ENCODE data around the gene TRDMT1.

TRDMT1 gene

DNA sequence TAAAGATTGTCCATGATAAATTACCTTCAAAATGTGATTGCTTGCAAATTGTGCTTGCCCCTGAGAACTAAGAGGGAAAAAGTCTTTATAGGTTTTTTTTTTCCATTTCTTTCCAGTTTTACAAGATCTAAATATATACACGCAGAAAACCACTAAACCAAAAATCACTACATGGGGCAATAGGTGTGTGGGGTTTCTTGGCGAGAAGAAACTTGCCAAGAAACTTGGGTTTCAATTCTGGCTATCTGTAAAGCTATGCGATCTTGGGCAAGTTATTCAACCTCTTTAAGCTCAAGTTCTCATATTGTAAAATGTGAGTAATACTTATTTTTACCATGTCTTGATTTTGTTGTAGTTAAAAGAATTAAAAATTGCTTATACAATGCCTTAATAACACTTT is 88.9 kb downstream of the TRDMT1 start:
- no peak for TF ChIP-seq GATA3 (IDR thresholded peaks at IDR 0.05; ENCODE audit: low read depth, low read length)
- no peak for TF ChIP-seq GATA2 (IDR thresholded peaks at IDR 0.05; ENCODE audit: low read depth, low read length)

DNA sequence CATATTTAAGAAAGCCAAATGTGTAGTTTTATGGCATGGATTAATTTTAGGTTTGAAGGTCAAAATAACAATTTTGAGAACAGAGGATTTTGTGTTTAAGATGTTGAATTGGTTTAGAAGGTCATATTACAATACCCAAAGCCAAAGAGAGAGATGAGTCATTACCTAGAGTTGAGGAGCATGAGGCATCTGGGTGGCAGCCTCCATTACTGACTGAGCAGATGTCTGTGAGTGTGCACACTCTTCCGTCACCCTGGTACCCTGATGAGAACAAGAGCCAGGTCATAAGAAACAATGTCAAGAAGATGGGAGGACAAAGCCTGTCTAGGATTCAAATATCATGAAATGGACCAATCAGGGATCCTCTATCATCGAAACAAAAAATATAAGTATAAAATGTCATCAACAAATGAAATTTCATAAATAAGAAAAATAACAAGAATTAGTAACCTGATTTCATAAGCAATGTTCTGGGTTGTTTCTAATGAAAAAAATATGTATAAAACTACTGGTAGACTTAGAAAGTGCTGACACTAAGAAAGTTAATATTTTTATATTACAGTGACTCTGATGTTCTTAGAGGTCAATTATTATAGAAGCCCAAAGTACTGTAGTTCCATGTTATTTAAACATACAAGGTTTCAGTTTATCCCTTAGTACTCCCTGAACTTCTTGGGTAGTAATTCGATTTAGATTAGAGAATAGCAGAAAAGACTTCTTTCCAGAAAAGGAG is 91.8 kb downstream of the TRDMT1 start:
- TF ChIP-seq GATA2 (IDR thresholded peaks at IDR 0.05; ENCODE audit: low read depth, low read length) (no peak), GATA3 (IDR thresholded peaks at IDR 0.05; ENCODE audit: low read depth, low read length) (no peak)

DNA sequence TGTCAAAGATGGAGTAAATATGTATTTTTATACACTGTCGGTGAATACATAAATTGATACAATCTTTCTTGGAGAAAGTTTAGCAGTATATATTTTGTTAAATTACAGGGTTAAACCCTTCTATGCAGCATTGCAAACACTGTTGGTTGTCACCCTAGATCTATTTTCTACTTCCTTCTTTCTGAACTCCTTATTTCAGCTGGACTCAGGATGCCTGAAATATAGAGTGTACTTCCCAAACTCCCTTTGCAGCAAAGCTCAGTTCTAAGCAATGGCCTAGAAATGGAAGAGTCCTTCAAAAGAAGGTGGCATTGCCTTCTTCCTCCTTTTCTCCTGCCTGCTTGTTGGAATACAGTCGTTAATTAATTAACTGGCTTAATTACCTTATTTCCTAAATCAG is 92.4 kb downstream of the TRDMT1 start:
- TF ChIP-seq GATA2 (IDR thresholded peaks at IDR 0.05; ENCODE audit: low read depth, low read length) (no peak), GATA3 (IDR thresholded peaks at IDR 0.05; ENCODE audit: low read depth, low read length) (no peak)

DNA sequence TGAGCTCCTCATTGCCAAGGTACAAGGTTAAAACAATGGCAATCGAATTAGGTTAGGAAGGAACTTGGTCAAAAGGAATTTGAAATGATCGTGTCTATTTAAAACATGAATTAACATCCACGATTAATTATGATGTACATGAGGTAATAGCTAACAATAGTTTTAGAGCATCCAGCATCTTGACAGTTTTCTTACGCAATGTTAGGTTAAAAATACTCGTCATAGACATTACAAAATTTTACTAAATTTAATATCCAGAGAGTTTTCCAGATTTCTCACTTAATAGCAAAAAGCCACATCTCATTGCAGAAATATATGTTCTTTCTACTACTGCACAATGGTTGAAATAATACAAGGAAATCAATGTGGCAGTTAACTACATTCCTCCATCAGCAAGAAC is 94.5 kb downstream of the TRDMT1 start:
- TF ChIP-seq GATA2 (IDR thresholded peaks at IDR 0.05; ENCODE audit: low read depth, low read length) = no peak
- TF ChIP-seq GATA3 (IDR thresholded peaks at IDR 0.05; ENCODE audit: low read depth, low read length) = no peak

DNA sequence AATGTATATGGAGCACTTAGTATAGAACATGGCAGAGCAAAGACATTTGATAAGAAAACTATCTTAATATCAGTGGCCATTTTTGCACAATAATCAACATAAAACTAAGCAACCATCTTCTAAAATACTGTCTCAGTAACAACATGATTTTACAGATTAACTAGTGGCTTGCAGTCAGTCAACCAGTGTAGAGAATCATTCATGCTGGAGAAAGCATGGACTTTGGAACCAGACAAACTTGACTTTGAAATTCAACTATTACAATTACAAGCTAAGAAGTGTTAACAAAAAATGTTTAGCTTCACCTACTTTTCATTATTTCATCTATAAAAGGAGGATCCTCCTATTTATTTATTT is 99.6 kb downstream of the TRDMT1 start:
- TF ChIP-seq GATA3 (IDR thresholded peaks at IDR 0.05; ENCODE audit: low read depth, low read length) = no peak
- TF ChIP-seq GATA2 (IDR thresholded peaks at IDR 0.05; ENCODE audit: low read depth, low read length) = no peak

DNA sequence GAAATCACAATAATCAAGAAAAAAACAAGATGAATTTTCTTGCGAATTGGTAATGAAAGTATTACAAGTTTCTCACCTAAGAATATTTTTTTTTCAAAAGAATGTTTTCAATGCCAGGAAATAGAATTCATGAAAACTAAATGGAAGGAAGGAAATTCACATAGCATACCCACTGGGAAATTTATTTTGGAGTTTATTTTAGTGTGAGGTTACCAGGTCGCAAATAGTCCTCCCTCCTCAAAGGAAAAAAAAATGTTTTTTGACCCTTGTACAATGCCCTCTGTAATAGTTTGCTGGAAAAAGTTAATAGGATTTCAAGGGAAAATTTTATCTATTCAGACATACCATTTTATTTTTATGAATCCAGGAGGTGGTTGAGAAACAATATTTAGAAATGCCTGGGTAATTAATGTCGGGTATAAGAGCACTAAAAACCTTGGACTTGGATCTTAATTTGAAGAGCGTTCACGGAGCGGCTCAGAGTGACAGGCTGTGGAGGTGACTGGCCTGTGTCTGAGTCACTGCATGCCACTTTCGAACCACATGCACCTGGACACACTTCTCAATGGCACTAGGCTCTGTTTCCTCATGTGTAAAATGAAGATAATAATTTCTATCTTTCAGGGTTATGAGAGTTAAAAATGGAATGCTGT is 100.1 kb downstream of the TRDMT1 start:
- TF ChIP-seq GATA3 (IDR thresholded peaks at IDR 0.05; ENCODE audit: low read depth, low read length) (no peak), GATA2 (IDR thresholded peaks at IDR 0.05; ENCODE audit: low read depth, low read length) (no peak)

DNA sequence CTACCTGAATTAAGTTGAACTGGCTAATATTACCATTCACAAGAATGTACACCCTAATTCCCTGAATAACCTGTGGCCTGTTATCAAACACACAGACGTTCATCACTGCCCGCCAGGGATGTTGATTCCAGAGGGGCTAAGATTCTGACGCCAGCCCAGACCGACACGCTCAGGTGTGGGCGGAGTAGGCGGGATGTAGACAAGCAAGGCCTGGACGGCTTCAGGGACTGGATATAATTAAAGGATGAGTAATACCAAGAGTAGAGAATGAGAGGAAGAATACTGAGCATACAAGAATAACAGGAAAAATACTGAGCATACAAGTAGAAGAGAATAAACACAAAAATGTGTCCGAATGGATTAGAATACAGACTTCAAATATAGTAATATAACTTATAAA is 100.9 kb downstream of the TRDMT1 start:
- TF ChIP-seq GATA2 (IDR thresholded peaks at IDR 0.05; ENCODE audit: low read depth, low read length) (no peak), GATA3 (IDR thresholded peaks at IDR 0.05; ENCODE audit: low read depth, low read length) (no peak)

DNA sequence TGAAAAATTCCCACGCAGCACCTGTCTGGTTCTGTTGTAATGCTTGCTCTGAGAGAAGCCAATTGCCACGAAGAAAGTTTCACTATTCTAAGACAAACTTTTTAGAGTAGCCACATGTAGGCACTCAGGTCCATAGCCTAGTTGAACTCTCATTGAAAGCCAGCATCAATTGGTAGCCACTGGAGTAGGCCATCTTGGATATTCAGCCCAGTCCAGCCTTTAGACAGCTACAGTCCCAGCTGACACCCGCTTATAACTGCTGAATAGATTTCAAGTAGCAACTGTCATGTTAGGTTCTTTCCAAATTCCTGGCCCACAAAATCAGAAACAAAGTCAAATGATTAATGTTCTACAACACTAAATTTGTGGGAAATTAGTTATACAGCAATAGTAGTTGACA is 103.5 kb downstream of the TRDMT1 start:
- TF ChIP-seq GATA2 (IDR thresholded peaks at IDR 0.05; ENCODE audit: low read depth, low read length) (no peak), GATA3 (IDR thresholded peaks at IDR 0.05; ENCODE audit: low read depth, low read length) (no peak)

All from SH-SY5Y (cell line).